NB4 (cell line): ENCODE results near the gene HECTD3.

Source experiments
- CTCF ChIP-seq: IDR thresholded peaks from one replicate; pipeline ENCODE4 v1.5.1; 2012; ENCODE audit warnings: low read depth, low read length
- MYC ChIP-seq: IDR thresholded peaks from 2 replicates; pipeline ENCODE4 v1.6.1; 2011; ENCODE audit warnings: low read depth, low read length
- POLR2A ChIP-seq: IDR thresholded peaks from 2 replicates; pipeline ENCODE4 v1.6.1; 2011; ENCODE audit warnings: mild to moderate bottlenecking; ENCODE audit not compliant: insufficient read length; ENCODE audit errors: extremely low read depth
- TF ChIP-seq, protein P1 (sequence below): IDR thresholded peaks from 2 replicates; pipeline ENCODE4 v1.6.1; 2011; ENCODE audit warnings: low read depth, low read length

- TF ChIP-seq POLR2A, result no peak
- no peak for TF ChIP-seq CTCF
- TF ChIP-seq, protein P1, sequence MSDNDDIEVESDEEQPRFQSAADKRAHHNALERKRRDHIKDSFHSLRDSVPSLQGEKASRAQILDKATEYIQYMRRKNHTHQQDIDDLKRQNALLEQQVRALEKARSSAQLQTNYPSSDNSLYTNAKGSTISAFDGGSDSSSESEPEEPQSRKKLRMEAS, result no peak
- no peak for TF ChIP-seq MYC
Observed at GRCh38 chr1:45009296-45009865, 1.7 kb downstream of the HECTD3 start.
